CMK (cell line): Measurements from ENCODE around the gene SIN3A.
"Not testable (repeated sequence)": the region's sequence is repeated elsewhere in the genome, so short reads cannot be mapped to it uniquely, and the experiment has no call there.

Experiments used
- DNase-seq: peaks from one replicate; pipeline ENCODE4 v3.0.0-alpha.2; 2010; ENCODE audit warnings: low read depth

The SIN3A gene

GRCh38 chr15:75450307-75451201 lies 936 bp downstream of the SIN3A start:
- peak; percentile 98 for DNase-seq

- DNase-seq = no peak
Observed at GRCh38 chr15:75449585-75450306, 1.7 kb downstream of the SIN3A start.

GRCh38 chr15:75448171-75448570 lies 3.3 kb downstream of the SIN3A start:
- DNase-seq = not testable (repeated sequence)

DNA sequence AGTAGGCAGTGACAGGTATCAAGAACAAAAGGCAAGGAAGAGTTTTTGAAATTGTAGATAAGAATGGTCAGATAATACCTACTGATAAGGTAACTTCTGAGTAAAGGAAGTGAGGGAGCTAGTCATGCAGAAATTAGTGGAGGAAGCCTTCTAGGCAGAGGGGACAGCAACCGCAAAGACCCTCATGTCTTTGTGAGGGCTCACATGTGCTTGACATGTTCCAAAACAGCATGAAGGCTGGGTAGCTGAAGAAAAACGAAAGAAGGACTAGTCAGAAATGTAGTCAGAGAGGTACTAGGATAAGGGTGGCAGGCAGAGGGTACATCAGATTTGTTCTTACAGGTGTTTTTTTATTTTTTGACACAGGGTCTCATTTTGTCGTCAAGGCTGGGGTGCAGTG lies 5.3 kb downstream of the SIN3A start:
- DNase-seq = no peak

DNA sequence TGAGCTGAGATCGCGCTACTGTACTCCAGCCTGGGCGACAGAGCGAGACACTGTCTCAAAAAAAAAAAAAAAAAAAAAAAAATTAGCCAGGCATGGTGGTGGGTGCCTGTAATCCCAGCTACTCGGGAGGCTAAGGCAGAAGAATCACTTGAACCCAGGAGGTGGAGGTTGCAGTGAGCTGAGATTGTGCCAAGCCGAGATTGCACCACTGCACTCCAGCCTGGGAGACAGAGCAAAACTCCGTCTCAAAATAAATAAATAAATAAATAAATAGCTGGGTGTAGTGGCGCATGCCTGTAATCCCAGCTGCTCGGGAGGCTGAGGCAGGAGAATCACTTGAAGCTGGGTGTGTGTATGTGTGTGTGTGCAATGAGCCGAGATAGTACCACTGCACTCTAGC lies 6.2 kb downstream of the SIN3A start:
- not testable (repeated sequence) for DNase-seq

DNA sequence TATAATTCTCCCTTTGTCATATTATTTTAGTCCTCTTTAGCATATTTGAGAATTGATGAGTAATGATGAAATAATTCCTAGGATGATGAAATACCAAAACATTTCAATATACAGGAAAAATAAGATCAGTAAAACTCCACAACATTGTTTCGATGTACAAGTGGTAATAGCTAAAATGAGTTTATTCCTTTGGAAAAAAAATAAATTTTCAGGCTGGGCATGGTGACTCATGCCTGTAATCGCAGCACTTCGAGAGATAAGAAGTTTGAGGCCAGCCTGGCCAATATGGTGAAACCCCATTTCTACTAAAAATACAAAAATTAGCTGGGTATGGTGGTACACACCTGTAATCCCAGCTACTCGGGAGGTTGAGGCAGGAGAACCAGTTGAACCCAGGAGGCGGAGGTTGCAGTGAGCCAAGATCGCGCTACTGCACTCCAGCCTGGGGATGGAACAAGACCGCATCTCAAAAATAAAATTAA lies 7.5 kb downstream of the SIN3A start:
- not testable (repeated sequence) for DNase-seq

- DNase-seq = no peak
Observed at GRCh38 chr15:75437721-75438120, 13.8 kb downstream of the SIN3A start.

GRCh38 chr15:75436881-75437280 lies 14.6 kb downstream of the SIN3A start:
- DNase-seq = no peak

- DNase-seq = no peak
Observed at GRCh38 chr15:75431682-75432081, 19.8 kb downstream of the SIN3A start.

DNA sequence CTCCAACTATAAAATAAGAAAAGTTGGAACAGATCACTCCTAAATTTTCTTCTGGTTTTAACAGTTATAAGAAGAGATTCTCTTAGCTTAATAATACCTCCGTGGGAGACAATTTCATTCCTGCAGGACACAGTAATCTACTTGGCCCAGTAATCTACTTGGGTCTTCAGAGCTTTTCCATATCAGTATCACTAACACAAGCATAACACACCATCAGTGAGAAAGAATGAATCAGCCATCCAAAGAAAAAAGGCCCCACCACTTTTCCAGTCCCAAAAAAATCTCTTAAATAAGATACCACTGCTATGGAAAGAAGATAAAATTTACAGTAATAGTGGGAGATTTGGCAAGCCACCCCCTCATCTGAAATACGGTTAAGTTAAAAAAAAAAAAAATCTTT lies 20.2 kb downstream of the SIN3A start:
- DNase-seq = no peak

DNA sequence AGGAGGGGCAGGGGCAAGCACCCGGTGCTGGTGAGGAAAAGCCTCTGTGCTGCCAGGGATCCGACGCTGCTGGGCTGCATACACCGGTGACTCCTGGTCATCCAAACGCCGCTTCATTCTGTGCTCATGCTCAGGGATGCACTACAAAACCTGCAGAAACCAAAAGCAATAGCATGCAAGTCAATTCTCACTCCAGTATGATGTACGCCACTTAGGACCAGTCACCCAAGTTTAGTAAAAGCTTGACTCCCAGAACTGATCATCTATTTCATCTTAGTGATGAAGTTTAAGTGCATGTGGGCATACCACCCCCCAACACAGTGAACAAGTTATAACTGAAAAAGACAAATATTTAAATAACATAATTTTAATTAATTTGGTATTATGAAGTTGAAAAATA lies 21.2 kb downstream of the SIN3A start:
- DNase-seq = no peak

- no peak for DNase-seq
Observed at GRCh38 chr15:75428152-75428551, 23.3 kb downstream of the SIN3A start.

GRCh38 chr15:75425966-75426500 lies 25.5 kb downstream of the SIN3A start:
- DNase-seq = no peak

DNA sequence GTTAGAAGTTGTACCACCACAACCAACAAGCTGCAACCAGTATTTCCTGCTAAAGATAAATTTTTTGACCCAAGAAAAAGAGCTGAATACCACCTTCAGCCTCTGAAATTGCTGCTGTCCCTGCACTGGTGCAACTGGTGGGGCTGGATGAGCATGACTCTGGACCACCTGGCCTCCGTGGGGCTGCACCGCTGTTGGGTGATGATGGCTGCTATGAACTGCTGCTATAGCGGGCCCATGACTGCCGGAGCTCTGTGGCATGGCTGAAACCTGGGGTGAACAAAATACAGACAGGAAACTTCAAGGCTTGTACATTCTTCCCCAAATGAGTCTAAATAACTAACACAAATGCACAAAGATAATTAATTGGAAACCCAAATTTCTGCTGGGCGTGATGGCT lies 28.9 kb downstream of the SIN3A start:
- no peak for DNase-seq

DNA sequence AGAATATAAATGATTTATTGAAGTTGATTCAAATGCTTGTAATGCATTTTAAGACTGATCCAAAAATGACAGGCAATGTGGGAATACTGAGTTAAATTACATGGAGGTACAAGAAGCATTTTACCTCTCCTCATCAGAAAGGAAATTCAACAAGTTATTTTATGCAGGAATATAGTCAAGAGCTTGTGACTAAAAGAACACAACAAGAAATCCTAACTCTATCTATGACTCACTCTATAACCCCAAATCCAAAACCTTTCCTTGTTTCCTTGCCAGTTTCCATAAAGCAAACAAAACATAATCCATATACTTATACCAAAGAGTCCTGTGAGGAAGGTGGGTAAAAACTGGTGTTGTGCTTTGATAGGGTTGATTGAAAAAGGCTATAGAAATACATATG lies 30.8 kb downstream of the SIN3A start:
- DNase-seq = no peak

- no peak for DNase-seq
Observed at GRCh38 chr15:75416584-75416983, 34.9 kb downstream of the SIN3A start.

DNA sequence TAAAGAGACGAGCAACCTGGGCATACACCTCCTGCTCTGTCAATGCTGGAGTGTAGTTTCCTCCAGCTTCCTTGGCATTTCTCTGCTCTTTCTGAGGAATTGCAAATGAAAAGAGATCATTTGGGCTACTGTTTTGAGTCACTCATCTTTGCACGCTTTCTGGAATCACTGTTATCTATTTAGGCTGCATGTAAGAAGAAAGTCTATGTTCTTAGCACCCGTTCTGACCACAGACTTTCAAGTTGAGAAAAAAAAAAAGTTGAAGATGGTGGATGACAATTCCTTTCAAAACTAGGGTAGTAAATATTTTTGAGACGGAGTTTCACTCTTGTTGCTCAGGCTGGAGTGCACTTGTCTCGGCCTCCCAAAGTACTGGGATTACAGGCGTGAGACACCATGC lies 41.3 kb downstream of the SIN3A start:
- DNase-seq = no peak

DNA sequence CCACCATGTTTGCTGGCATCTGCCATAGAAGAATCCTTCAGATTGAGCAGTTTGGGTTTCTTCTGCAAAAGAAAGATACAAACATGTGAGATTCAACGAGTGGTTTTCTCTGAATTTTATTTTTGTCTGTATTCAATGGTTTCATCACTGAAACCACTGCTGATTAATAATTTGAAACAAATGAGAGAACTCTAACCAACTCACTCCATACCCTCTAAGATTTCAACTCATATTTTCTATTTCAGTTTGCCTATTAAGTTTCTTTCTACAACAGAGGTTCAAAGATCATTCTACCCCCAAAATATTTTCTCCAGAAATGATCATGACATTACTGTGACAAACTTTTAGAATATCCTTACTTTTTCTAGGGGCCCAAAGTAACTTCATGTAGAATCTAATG lies 44.4 kb downstream of the SIN3A start:
- no peak for DNase-seq

DNA sequence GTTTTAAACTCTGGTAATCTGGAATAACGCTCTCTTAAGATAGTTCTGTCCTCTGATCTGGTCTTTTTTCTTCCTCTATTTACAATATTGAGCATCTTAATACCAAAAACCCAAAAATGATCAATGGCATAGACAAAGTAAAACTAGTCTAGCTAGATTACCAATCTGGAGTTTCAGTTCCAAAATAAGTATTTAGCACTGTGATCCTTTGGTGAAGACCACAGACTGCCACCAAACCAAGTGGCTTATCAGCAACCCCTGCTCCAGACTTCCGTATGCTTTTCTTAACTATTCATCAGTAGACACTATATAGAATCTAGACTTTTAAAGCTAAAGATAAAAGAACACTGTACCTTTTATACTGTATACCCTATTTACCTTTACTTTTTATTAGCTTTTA lies 47.6 kb downstream of the SIN3A start:
- no peak for DNase-seq

DNA sequence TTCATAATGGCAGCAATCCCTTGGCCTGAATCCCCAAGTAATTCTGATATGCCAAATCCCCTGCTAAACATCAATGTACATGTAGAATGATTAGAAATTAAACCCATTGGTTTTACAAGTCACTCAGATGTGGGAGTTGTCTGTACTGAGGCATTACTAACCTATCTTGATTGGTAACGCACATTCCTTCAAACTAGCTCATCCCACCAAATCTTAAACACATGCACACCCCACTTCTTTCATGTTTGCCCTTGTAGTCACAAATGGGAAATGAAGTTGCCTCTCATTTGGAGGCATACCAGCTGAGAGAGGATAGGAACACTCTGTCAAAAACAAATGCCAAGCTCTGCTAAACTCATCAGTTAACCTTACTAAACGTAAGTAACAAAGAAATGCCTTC lies 54.0 kb downstream of the SIN3A start:
- no peak for DNase-seq

GRCh38 chr15:75389791-75390382 lies 61.6 kb downstream of the SIN3A start:
- no peak for DNase-seq

- DNase-seq = not testable (repeated sequence)
Observed at GRCh38 chr15:75383986-75384385, 67.5 kb downstream of the SIN3A start.

- DNase-seq = no peak
Observed at GRCh38 chr15:75380773-75381172, 70.7 kb downstream of the SIN3A start.
